OCI-LY3 (cell line): ENCODE results near the gene CFAP45.

Experiments
- H2AFZ ChIP-seq: fragments of 200-600, 300-600 bp; shearing (Covaris generic); 2 replicates; pipeline ENCODE4 v1.6.0; 2014; ENCODE audit warnings: antibody characterized with exemption, low read depth, low read length
- H3K27ac ChIP-seq: fragments of 200-600, 300-600 bp; sonication (generic); 2 replicates; pipeline ENCODE4 v1.5.1; 2014; ENCODE audit warnings: mild to moderate bottlenecking, low read length, moderate library complexity, mixed read lengths
- H3K27me3 ChIP-seq: fragments of 200-600, 300-600 bp; sonication (generic); 2 replicates; pipeline ENCODE4 v1.6.1; 2014; ENCODE audit warnings: low read depth, low read length, mixed read lengths
- H3K36me3 ChIP-seq: fragments of 200-600, 300-600 bp; sonication (generic); replicated peaks from 2 replicates; pipeline ENCODE3; 2014; ENCODE audit warnings: low read depth, low read length, mixed read lengths
- H3K4me1 ChIP-seq: fragments of 300-600, 200-600 bp; sonication (generic); 2 replicates; pipeline ENCODE4 v1.6.1; 2014; ENCODE audit warnings: low read length, mixed read lengths
- H3K4me2 ChIP-seq: fragments of 200-600, 300-600 bp; sonication (generic); 2 replicates; pipeline ENCODE4 v1.6.1; 2014; ENCODE audit warnings: low read length, mixed read lengths
- H3K4me3 ChIP-seq: fragments of 300-600, 200-600 bp; sonication (generic); 2 replicates; pipeline ENCODE4 v1.5.1; 2014; ENCODE audit warnings: antibody characterized with exemption, mild to moderate bottlenecking, low read length, moderate library complexity
- H3K79me2 ChIP-seq: fragments of 300-600, 200-600 bp; shearing (Covaris generic); 2 replicates; pipeline ENCODE4 v1.6.1; 2014; ENCODE audit warnings: mild to moderate bottlenecking, low read length, mixed read lengths
- H3K9ac ChIP-seq: fragments of 300-600, 200-600 bp; shearing (Covaris generic); 2 replicates; pipeline ENCODE4 v1.6.0; 2014; ENCODE audit warnings: mild to moderate bottlenecking, low read length, moderate library complexity
- H3K9me3 ChIP-seq: fragments of 200-600, 300-600 bp; shearing (Covaris generic); 2 replicates; pipeline ENCODE4 v1.6.1; 2014; ENCODE audit warnings: low read length, mixed read lengths; ENCODE audit not compliant: insufficient read depth
- H4K20me1 ChIP-seq: fragments of 200-600, 300-600 bp; sonication (generic); 2 replicates; pipeline ENCODE4 v1.6.1; 2016; ENCODE audit warnings: low read length, mixed read lengths; ENCODE audit not compliant: insufficient read depth
- EZH2phosphoT487 ChIP-seq: fragments of 200-600 bp; shearing (Covaris generic); IDR thresholded peaks from 2 replicates; pipeline ENCODE4 v1.6.1; 2018; ENCODE audit warnings: antibody characterized with exemption, mixed run types, low read depth
- TF ChIP-seq, protein P1 (sequence below): fragments of 200-600, 300-600 bp; sonication (generic); IDR thresholded peaks from 2 replicates; pipeline ENCODE4 v1.5.1; 2014; ENCODE audit warnings: antibody characterized with exemption, low read length, low read depth

Gene CFAP45

DNA sequence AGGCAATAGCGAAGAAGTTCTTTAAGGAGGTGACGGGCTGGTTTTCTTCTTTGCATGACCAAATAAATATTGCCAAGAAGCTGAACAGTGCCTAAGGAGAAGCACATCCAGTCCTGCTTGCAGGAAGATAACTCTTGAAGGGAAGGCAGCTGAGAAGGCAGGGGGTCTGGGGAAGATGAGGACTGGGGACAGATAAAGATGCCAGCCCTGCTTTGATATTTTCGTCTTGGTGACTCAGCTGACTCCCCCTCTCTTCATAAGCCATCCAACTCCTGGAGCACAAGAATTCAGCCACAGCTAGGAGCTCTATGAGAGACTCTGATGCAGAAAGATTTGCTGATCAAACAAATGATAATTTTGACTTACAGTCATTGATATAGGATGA is 3.4 kb downstream of the CFAP45 start:
- peaks cover 19% of the 10 kb centered on the region; the same call in 1 of the 2 replicates for H3K27me3 ChIP-seq
- H4K20me1 ChIP-seq = no peaks in the 10 kb centered on the region
- H3K4me3 ChIP-seq = no peak overlapping the region
- H3K4me1 ChIP-seq = peaks cover 19% of the 10 kb centered on the region
- H3K27ac ChIP-seq = no peak overlapping the region
- H3K9ac ChIP-seq = no peak overlapping the region
- no peaks in the 10 kb centered on the region for H3K36me3 ChIP-seq
- no peaks in the 10 kb centered on the region for H3K9me3 ChIP-seq
- no peak overlapping the region for H2AFZ ChIP-seq
- no peak for TF ChIP-seq EZH2phosphoT487
- TF ChIP-seq, protein P1, sequence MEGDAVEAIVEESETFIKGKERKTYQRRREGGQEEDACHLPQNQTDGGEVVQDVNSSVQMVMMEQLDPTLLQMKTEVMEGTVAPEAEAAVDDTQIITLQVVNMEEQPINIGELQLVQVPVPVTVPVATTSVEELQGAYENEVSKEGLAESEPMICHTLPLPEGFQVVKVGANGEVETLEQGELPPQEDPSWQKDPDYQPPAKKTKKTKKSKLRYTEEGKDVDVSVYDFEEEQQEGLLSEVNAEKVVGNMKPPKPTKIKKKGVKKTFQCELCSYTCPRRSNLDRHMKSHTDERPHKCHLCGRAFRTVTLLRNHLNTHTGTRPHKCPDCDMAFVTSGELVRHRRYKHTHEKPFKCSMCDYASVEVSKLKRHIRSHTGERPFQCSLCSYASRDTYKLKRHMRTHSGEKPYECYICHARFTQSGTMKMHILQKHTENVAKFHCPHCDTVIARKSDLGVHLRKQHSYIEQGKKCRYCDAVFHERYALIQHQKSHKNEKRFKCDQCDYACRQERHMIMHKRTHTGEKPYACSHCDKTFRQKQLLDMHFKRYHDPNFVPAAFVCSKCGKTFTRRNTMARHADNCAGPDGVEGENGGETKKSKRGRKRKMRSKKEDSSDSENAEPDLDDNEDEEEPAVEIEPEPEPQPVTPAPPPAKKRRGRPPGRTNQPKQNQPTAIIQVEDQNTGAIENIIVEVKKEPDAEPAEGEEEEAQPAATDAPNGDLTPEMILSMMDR = no peak
- no peaks in the 10 kb centered on the region for H3K79me2 ChIP-seq
- H3K4me2 ChIP-seq = no peak overlapping the region

DNA sequence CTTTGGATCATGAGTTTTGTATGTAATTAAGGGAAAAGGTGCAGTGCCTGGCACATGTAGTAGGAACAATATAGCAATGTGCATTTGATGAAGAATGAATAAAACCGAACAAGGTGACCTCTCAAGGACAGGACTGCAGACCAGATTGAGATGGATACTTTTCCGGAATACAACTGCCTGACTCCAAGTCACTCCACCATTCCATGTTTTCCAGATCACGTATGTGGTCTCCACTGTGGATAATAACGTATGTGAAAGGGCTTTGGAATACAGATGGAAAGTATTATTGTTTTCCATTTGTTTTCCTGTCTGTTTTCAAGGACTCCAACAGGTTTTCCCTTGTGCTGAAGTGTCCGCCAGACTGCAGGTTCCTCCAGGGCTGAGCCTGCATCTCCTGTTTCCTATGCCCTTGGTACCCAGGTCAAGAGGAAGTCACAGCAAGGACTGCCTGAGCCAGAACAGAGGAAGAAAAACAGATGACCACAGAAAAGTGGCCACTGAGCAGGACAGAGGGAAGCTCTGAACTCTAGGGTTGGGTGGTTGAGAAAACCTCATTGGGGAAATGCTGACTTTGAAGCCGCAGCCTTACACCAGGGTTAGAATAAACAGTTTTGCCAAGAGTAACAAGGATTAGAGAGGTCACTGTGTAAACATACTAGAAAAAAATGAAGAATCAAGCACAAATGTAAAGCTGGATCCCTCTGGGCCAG is 4.0 kb downstream of the CFAP45 start:
- Histone ChIP-seq H3K4me2 (no peak overlapping the region), H3K79me2 (no peaks in the 10 kb centered on the region), H2AFZ (no peak overlapping the region), H3K9ac (no peak overlapping the region), H3K27ac (no peak overlapping the region), H3K4me1 (peaks cover 24% of the 10 kb centered on the region), H4K20me1 (no peaks in the 10 kb centered on the region), H3K4me3 (no peak overlapping the region), H3K27me3 (peaks cover 19% of the 10 kb centered on the region; the same call in 1 of the 2 replicates), H3K36me3 (no peaks in the 10 kb centered on the region), H3K9me3 (no peaks in the 10 kb centered on the region)
- TF ChIP-seq EZH2phosphoT487 = no peak
- TF ChIP-seq, protein P1 = no peak

DNA sequence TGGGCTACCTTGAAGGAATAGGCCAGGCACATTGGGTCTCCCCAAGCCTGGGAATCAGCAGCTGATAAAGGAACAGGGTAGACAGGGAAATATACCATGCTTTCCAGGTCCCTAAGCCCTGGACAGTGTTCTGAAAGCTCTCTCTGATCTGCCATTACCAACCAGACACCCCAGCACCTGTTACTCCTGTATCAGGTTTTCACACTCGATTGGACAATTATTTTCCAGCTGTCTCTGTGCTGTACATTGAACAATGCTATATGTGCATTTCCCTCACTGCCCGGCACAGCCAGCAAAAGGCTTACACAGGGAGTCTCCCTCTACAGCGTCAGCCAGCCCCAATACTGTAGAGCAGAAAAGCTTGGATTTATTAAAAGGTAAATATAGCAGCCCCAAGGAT is 4.7 kb downstream of the CFAP45 start:
- TF ChIP-seq, protein P1 = no peak
- TF ChIP-seq EZH2phosphoT487 = no peak
- no peaks in the 10 kb centered on the region for H3K9me3 ChIP-seq
- H3K4me1 ChIP-seq = peaks cover 29% of the 10 kb centered on the region
- no peaks in the 10 kb centered on the region for H3K36me3 ChIP-seq
- no peak overlapping the region for H3K27ac ChIP-seq
- no peak overlapping the region for H3K4me2 ChIP-seq
- H3K9ac ChIP-seq = no peak overlapping the region
- no peaks in the 10 kb centered on the region for H4K20me1 ChIP-seq
- H3K79me2 ChIP-seq = no peaks in the 10 kb centered on the region
- H3K27me3 ChIP-seq = peaks cover 19% of the 10 kb centered on the region; the same call in 1 of the 2 replicates
- no peak overlapping the region for H2AFZ ChIP-seq
- no peak overlapping the region for H3K4me3 ChIP-seq

DNA sequence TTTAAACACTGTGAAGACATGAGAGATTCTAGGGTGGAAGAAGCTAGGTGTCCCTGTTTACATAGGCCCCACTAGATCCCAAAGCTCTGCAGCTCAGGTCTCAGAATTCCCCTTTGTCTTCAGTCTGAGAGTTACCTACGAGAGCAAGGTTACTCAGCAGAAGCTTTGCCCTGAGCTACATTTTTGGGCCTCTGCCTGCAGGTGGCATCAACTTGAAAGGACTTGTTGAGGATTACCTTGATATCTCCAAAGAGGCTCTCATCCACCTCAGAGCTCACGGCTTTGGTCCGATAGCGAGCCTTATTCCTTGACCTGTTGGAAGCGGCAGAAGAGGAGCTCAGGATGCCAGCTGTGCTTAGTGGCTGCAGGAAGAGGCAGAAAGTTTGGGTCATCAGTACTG is 7.0 kb downstream of the CFAP45 start:
- peaks cover 37% of the 10 kb centered on the region for H3K4me1 ChIP-seq
- no peaks in the 10 kb centered on the region for H3K9me3 ChIP-seq
- TF ChIP-seq, protein P1 = peak; percentile 45
- no peak for TF ChIP-seq EZH2phosphoT487
- H3K4me2 ChIP-seq = no peak overlapping the region
- no peaks in the 10 kb centered on the region for H3K79me2 ChIP-seq
- no peak overlapping the region for H2AFZ ChIP-seq
- H3K4me3 ChIP-seq = no peak overlapping the region
- H3K36me3 ChIP-seq = no peaks in the 10 kb centered on the region
- no peak overlapping the region for H3K27ac ChIP-seq
- H3K9ac ChIP-seq = no peak overlapping the region
- peaks cover 19% of the 10 kb centered on the region; the same call in 1 of the 2 replicates for H3K27me3 ChIP-seq
- no peaks in the 10 kb centered on the region for H4K20me1 ChIP-seq
